GM12878 (cell line): ENCODE results near the gene RTN4RL1. TPM values are rescaled to one million over a fixed set of nuclear protein-coding genes. Genes with fewer than 3 reads are reported as not detected.

ENCODE experiments used
- ASH2L ChIP-seq: fragments of 300-600, 200-600 bp; sonication (generic); IDR thresholded peaks from 2 replicates; pipeline ENCODE4 v1.6.1; 2017; ENCODE audit warnings: low read depth, mild to moderate bottlenecking, borderline replicate concordance
- ATF7 ChIP-seq: fragments of 450-650 bp; IDR thresholded peaks from 2 replicates; pipeline ENCODE4 v1.6.1; 2016; ENCODE audit warnings: low read depth, mild to moderate bottlenecking
- BCL11A ChIP-seq: IDR thresholded peaks from 2 replicates; pipeline ENCODE4 v1.6.1; 2011; ENCODE audit warnings: low read depth, low read length
- CEBPB ChIP-seq, 2 experiments: fragments of 150-350 bp in 1 of 2; IDR thresholded peaks; 2 replicates each; pipeline ENCODE4 v1.6.1; 2012 to 2014; ENCODE audit warnings: low read depth in 2 of 2, low read length in 2 of 2, borderline replicate concordance in 1 of 2, inconsistent platforms in 1 of 2
- E2F4 ChIP-seq: IDR thresholded peaks from 2 replicates; pipeline ENCODE4 v1.6.1; 2012; ENCODE audit warnings: low read depth, low read length, improper control_type of control experiment
- IRF4 ChIP-seq: IDR thresholded peaks from 2 replicates; pipeline ENCODE4 v1.6.1; 2011; ENCODE audit warnings: low read depth, low read length
- KLF5 ChIP-seq: fragments of 450-650 bp; IDR thresholded peaks from 2 replicates; pipeline ENCODE4 v1.6.1; 2014; ENCODE audit warnings: mild to moderate bottlenecking; ENCODE audit not compliant: partially characterized antibody
- MYB ChIP-seq: fragments of 150-350 bp; IDR thresholded peaks from 2 replicates; pipeline ENCODE4 v1.6.1; 2014; ENCODE audit warnings: mild to moderate bottlenecking, low read depth, low read length, borderline replicate concordance
- MYC ChIP-seq: IDR thresholded peaks from 2 replicates; pipeline ENCODE4 v1.6.1; 2011; ENCODE audit warnings: mild to moderate bottlenecking, low read length, moderate library complexity, inconsistent platforms; ENCODE audit not compliant: insufficient read depth, insufficient replicate concordance, insufficient read length, severe bottlenecking
- PBX3 ChIP-seq: IDR thresholded peaks from 2 replicates; pipeline ENCODE4 v1.6.1; 2011; ENCODE audit warnings: mild to moderate bottlenecking, low read depth, low read length, moderate library complexity; ENCODE audit not compliant: insufficient replicate concordance
- POLR2AphosphoS5 ChIP-seq: IDR thresholded peaks from 2 replicates; pipeline ENCODE4 v1.6.1; 2011; ENCODE audit warnings: mild to moderate bottlenecking, low read length, inconsistent platforms
- RBBP5 ChIP-seq: fragments of 200-600 bp; sonication (generic); conservative IDR thresholded peaks from 2 replicates; pipeline ENCODE4 v1.6.1; 2016
- SMARCA5 ChIP-seq: fragments of 450-650 bp; IDR thresholded peaks from 2 replicates; pipeline ENCODE4 v1.6.1; 2017; ENCODE audit warnings: mild to moderate bottlenecking
- SREBF2 ChIP-seq: IDR thresholded peaks from 2 replicates; pipeline ENCODE4 v1.6.1; 2012; ENCODE audit warnings: mild to moderate bottlenecking, low read length
- SRF ChIP-seq, 2 experiments: IDR thresholded peaks; 2 replicates each; pipeline ENCODE4 v1.6.1; 2011; ENCODE audit warnings: low read depth in 2 of 2, low read length in 2 of 2, mild to moderate bottlenecking in 1 of 2, moderate library complexity in 1 of 2
- YY1 ChIP-seq: IDR thresholded peaks from 2 replicates; pipeline ENCODE4 v1.6.1; 2011; ENCODE audit warnings: low read depth, mild to moderate bottlenecking, low read length
- ZBED1 ChIP-seq: IDR thresholded peaks from 2 replicates; pipeline ENCODE4 v1.6.1; 2016; ENCODE audit warnings: borderline replicate concordance
- ZBTB33 ChIP-seq: fragments of 450-650 bp; IDR thresholded peaks from 2 replicates; pipeline ENCODE4 v1.6.1; 2017; ENCODE audit warnings: mild to moderate bottlenecking
- ZNF274 ChIP-seq: IDR thresholded peaks from one replicate; pipeline ENCODE4 v1.8.0; 2011; ENCODE audit not compliant: insufficient read length, insufficient read depth
- polyA plus RNA-seq, 11 experiments: library from polyadenylated mRNA; depleted of rRNA in 4 of 11; unstranded in 6 of 11; stranded (reverse) in 5 of 11; fragments of >200 nt; fragmentation: Nextera tagmentation in 4 of 11; fragmentation: Illumina TruSeq in 1 of 11; extraction: Ambion mirVana in 4 of 11; extraction: Trizol in 1 of 11; gene quantifications; 1 replicate in 1 of 11; 2 replicates in 10 of 11; pipeline versions ENCODE4 v1.2.1 to v1.2.3, GENCODE V29; 2011 to 2016; ENCODE audit warnings: inconsistent platforms in 2 of 11, missing spikeins in 2 of 11, low read depth in 1 of 11
- total RNA-seq, 4 experiments: library from RNA; depleted of rRNA in 3 of 4; stranded (reverse); fragments of >200 nt in 3 of 4; fragmentation: Illumina TruSeq in 1 of 4; extraction: Trizol in 1 of 4; gene quantifications; 2 replicates each; pipeline versions ENCODE4 v1.2.1 to v1.2.3, GENCODE V29; 2013 to 2021
- TF ChIP-seq, protein P1 (sequence below): IDR thresholded peaks from 2 replicates; pipeline ENCODE4 v1.6.1; 2011; ENCODE audit warnings: borderline replicate concordance, low read depth, mild to moderate bottlenecking, moderate library complexity, low read length; ENCODE audit not compliant: insufficient read depth, poor library complexity, severe bottlenecking
- TF ChIP-seq, protein P2 (sequence below): fragments of 450-650 bp; IDR thresholded peaks from 2 replicates; pipeline ENCODE4 v1.6.1; 2018; ENCODE audit warnings: mild to moderate bottlenecking, low read depth, moderate library complexity; ENCODE audit not compliant: partially characterized antibody

Gene RTN4RL1
- total and polyA plus RNA-seq, 10 of the 15 experiments (the other 5 are each of a cell fraction or from before 2014, with no cell fraction given): 0.08 to 0.11 (median 0.10) TPM; not detected in 7

DNA sequence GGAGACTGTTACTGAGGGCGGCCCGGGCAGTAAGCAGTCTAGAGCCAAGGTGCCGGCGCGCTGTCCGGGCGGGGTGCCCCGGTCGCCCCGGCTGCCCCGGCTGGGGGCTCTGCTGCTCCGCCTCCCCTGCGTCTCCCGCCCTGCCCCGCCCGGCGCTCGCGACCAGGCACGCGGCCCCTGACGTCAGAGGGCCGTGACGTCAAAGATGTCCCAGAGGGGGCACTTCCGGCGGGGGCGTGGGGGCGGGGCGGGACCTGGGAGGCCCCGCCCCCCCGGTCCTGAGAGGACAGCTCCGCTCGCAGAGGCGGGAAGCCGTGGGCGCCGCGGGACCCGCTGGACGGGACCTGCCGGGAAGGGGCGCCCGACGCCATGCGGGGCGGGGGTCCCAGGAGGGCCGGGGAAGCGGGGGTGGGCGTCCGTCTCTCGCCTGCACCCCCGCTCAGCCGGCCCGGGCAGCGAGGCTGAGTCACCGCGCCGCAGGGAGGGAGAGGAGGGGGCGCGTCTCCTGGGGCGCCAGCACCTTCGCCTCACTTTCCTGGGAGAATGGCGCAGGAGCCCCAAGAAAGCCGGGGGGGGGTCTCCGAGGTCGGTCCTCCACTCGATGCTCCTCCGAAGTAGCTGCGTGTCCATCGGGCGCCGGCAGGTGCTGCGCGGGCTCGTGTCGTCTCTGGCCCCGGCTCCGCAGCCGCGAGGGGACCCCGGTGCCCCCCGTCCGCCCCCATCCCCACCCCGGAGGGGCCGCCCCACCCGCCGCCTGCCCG lies 25.3 kb upstream of the RTN4RL1 start (continued):
- TF ChIP-seq PBX3 (no peak), YY1 (no peak), E2F4 (no peak), ZBTB33 (no peak), MYC (peak; percentile 52), SRF (IDR thresholded peaks at IDR 0.05; ENCODE audit: low read depth in 2 of 2, low read length in 2 of 2) (0 out of 4 replicates have a peak, but pooled peaks of 1 of the 2 experiments have one; percentile 2), SREBF2 (no peak), SMARCA5 (peak; percentile 52; the same call in 1 of the 2 replicates), MYB (no peak), ZBED1 (no peak), IRF4 (no peak), BCL11A (no peak), KLF5 (no peak), POLR2AphosphoS5 (no peak), CEBPB (IDR thresholded peaks at IDR 0.05; ENCODE audit: borderline replicate concordance in 1 of 2, low read depth in 2 of 2, low read length in 2 of 2) (no peak), ZNF274 (no peak), ASH2L (no peak), RBBP5 (no peak), ATF7 (no peak)
- TF ChIP-seq, protein P1, sequence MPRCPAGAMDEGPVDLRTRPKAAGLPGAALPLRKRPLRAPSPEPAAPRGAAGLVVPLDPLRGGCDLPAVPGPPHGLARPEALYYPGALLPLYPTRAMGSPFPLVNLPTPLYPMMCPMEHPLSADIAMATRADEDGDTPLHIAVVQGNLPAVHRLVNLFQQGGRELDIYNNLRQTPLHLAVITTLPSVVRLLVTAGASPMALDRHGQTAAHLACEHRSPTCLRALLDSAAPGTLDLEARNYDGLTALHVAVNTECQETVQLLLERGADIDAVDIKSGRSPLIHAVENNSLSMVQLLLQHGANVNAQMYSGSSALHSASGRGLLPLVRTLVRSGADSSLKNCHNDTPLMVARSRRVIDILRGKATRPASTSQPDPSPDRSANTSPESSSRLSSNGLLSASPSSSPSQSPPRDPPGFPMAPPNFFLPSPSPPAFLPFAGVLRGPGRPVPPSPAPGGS: no peak
- TF ChIP-seq, protein P2, sequence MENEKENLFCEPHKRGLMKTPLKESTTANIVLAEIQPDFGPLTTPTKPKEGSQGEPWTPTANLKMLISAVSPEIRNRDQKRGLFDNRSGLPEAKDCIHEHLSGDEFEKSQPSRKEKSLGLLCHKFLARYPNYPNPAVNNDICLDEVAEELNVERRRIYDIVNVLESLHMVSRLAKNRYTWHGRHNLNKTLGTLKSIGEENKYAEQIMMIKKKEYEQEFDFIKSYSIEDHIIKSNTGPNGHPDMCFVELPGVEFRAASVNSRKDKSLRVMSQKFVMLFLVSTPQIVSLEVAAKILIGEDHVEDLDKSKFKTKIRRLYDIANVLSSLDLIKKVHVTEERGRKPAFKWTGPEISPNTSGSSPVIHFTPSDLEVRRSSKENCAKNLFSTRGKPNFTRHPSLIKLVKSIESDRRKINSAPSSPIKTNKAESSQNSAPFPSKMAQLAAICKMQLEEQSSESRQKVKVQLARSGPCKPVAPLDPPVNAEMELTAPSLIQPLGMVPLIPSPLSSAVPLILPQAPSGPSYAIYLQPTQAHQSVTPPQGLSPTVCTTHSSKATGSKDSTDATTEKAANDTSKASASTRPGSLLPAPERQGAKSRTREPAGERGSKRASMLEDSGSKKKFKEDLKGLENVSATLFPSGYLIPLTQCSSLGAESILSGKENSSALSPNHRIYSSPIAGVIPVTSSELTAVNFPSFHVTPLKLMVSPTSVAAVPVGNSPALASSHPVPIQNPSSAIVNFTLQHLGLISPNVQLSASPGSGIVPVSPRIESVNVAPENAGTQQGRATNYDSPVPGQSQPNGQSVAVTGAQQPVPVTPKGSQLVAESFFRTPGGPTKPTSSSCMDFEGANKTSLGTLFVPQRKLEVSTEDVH: no peak
